GM18870 (cell line): ENCODE results near the gene TINAGL1.
"Not testable (repeated sequence)": the region's sequence is repeated elsewhere in the genome, so short reads cannot be mapped to it uniquely, and the experiment has no call there.

Experiments
- ATAC-seq: cut with Tn5 transposase; IDR thresholded peaks from one replicate; pipeline ENCODE4 v1.9.1; 2021; ENCODE audit warnings: moderate library complexity; ENCODE audit not compliant: unreplicated experiment

Gene TINAGL1

GRCh38 chr1:31583995-31584868 is 7.9 kb downstream of the TINAGL1 start:
- ATAC-seq, result no peak

GRCh38 chr1:31584869-31585735 is 8.8 kb downstream of the TINAGL1 start:
- no peak for ATAC-seq

GRCh38 chr1:31585736-31586365 is 9.5 kb downstream of the TINAGL1 start:
- ATAC-seq, result no peak

DNA sequence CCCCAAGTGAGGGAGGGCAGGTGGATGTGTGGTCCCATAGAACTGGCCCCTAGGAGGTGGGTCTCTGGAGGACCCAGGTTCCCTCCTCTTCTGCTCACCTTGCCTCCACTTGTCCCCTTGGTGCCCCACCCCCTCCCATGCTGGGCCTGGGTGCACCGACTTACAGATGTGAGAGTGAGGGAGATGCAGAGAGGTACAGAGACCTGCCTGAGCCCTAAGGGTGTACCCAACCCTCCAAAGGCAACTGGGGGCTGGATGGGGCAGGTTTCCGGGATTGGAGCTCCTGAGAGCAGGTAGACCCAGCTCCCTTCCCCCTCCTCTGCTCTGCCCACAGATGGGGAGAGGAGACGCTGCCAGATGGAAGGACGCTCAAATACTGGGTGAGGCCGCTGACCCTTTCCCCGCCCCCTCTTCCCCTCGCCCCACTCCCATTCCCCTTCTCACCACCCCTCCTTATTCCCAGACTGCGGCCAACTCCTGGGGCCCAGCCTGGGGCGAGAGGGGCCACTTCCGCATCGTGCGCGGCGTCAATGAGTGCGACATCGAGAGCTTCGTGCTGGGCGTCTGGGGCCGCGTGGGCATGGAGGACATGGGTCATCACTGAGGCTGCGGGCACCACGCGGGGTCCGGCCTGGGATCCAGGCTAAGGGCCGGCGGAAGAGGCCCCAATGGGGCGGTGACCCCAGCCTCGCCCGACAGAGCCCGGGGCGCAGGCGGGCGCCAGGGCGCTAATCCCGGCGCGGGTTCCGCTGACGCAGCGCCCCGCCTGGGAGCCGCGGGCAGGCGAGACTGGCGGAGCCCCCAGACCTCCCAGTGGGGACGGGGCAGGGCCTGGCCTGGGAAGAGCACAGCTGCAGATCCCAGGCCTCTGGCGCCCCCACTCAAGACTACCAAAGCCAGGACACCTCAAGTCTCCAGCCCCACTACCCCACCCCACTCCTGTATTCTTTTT is 10.3 kb downstream of the TINAGL1 start:
- no peak for ATAC-seq

- ATAC-seq, result not testable (repeated sequence)
Measured at GRCh38 chr1:31587328-31587699, 11.0 kb downstream of the TINAGL1 start.

DNA sequence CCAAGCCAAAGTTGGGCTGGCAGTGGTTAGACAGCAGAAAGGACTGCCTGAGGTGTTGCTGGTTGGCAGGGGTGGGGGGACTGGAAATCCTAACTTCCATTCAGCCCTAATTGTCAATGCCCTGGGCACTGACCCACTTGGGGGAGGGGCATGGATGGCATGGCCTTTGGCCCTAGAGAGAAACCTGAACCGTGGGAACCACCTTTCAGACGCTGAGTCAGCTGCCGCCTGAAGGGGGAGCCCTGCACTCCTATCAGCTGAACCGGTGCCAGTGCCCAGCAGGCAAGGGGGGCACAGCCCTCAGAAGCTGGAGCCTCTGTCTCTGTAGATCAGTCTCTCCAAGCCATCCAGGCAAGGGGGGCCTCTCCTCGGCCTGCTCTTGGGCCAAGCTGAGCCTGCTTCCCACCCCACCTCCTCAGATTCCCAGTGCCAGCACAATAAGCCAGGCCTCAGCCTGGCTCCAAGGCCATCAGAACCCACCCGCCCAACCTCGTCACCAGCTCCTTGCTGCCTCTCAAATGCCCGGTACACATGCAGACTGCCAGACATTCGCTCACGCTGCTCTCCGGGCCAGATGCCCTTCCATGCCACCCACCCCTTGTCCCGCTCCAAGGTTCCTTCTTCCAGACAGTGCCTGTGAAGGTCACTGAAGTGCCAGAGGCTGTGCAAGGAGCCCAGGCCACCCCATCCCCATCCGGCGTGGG is 11.6 kb downstream of the TINAGL1 start:
- no peak for ATAC-seq

GRCh38 chr1:31588751-31589515 is 12.6 kb downstream of the TINAGL1 start:
- ATAC-seq, result no peak

GRCh38 chr1:31591425-31592093 is 15.2 kb downstream of the TINAGL1 start:
- ATAC-seq, result no peak

DNA sequence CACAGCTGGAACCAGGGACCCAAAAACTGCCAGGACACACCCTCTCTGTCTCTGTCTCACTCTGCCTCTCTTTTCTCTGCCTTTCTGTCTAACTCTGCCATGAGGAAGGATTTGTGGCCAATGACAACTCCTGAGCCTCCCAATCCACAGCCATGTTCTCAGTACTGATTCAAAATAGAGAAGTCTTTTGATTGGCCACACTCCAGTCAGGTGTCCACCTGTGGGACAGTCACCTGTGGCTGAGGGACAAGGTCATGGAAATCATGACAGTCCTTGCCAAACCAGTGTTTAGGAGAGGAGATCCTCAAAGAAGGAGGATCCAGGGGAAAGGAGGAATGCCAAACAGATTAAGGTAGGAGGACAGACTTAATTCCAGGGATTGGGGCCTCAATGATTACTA is 15.8 kb downstream of the TINAGL1 start:
- ATAC-seq, result no peak

DNA sequence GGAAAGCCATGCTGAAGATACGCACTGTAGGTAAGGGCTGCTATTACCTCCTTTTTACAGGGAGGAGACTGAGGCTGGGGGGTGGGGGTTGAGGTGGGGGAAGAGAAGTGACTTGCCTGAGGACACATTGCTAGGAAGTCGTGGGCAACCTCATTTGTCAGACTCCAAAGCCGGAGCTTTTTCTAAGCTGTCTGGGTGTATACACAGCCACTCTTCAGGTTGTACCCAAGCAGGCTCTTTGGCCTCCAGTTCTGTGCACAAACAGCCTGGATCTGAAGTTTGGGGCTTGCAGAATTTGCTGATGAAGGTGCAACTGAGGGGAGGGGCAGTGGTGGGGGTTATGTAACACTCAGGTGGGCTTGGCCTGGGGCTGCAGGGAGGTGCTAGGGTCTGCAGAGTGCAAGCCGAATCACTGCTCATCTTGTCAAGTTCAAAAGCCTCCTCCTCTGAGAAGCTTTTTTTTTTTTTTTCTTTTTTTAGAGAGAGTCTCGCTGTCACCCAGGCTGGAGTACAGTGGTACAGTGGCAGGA is 16.9 kb downstream of the TINAGL1 start:
- no peak for ATAC-seq

GRCh38 chr1:31593770-31594632 is 17.7 kb downstream of the TINAGL1 start:
- ATAC-seq, result no peak

DNA sequence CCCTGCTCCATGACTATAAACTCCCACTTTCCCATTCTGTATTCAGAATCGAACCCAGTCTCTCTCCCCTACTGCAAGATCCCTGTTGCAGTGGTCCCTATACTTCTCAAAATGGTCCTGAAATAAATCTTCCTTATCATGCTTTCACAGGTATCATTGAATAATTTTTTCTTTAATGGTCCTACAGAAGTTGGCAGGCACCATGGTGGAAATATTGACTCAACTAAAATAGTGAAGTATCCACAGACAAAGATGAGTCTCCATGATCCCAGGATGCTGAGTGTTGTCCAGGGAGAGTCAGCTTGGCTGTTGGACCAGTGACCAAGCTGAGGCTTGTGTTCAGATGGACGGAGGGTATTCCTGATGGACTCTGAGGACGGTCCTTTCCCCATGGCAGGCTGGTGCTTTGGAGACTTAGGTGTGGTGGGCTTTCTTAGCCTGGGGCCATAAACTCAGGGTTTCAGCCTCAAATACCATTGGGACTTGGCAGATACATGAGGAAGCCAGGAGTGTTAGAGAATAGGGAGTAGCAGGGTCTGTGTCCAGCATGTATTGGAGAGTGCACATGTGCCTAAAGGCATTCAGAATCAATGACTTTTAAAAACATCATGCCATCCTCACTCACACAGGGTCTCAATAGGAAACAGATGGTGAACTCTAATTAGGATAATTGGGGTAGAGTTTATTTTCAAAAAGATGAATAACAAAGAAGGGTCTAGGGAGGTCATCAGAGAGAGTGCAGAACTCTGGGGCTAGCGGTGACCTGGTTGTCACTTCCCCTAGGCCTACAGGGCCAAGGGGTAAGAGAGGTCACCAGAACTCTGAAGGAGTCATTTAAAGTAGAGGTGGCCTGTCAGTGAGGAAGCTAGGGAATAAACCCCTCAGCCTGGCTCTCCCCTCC is 19.8 kb downstream of the TINAGL1 start:
- no peak for ATAC-seq

GRCh38 chr1:31596737-31597097 is 20.4 kb downstream of the TINAGL1 start:
- ATAC-seq, result no peak

GRCh38 chr1:31598980-31599379 is 22.7 kb downstream of the TINAGL1 start:
- no peak for ATAC-seq

GRCh38 chr1:31600641-31601040 is 24.3 kb downstream of the TINAGL1 start:
- no peak for ATAC-seq

DNA sequence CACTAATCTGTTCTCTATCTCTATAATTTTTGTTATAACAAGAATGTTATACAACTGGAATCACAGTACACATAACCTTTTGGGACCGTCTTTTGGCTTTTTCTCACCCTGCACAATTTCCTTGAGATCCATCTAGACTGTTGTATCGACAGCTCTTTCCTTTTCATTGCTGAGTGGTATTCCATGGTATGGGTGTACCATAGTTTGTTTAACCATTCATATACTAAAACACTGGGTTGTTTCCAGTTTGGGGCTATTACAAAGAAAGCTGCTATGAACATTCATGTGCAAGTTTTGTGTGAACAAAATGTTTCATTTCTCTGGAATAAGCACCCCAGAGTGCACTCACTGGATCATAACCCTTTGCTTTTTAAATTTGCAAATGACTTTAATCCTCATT is 25.8 kb downstream of the TINAGL1 start:
- no peak for ATAC-seq
